Endothelial cell (in vitro differentiated cells): ENCODE measurements around the gene CAND2. TPM values are rescaled to one million over a fixed set of nuclear protein-coding genes. Genes with fewer than 3 reads are reported as not detected.

ENCODE experiments used
- DNase-seq: peaks from one replicate; pipeline ENCODE4 v3.0.0; 2021; ENCODE audit warnings: low spot score
- H3K27ac Mint-ChIP-seq: one replicate; pipeline ENCODE4 v1.8.0; 2021; ENCODE audit warnings: mixed read lengths, inconsistent platforms; ENCODE audit not compliant: unreplicated experiment
- H3K27me3 Mint-ChIP-seq: one replicate; pipeline ENCODE4 v1.8.0; 2021; ENCODE audit warnings: mild to moderate bottlenecking, moderate library complexity, mixed read lengths, inconsistent platforms; ENCODE audit not compliant: unreplicated experiment
- H3K36me3 Mint-ChIP-seq: one replicate; pipeline ENCODE4 v1.8.0; 2021; ENCODE audit warnings: mild to moderate bottlenecking, low read depth, mixed read lengths, inconsistent platforms; ENCODE audit not compliant: unreplicated experiment
- H3K4me1 Mint-ChIP-seq: one replicate; pipeline ENCODE4 v1.8.0; 2021; ENCODE audit warnings: mild to moderate bottlenecking, mixed read lengths, inconsistent platforms; ENCODE audit not compliant: unreplicated experiment
- H3K4me3 Mint-ChIP-seq: one replicate; pipeline ENCODE4 v1.8.0; 2021; ENCODE audit warnings: mild to moderate bottlenecking, mixed read lengths, inconsistent platforms; ENCODE audit not compliant: unreplicated experiment
- H3K9me3 Mint-ChIP-seq: one replicate; pipeline ENCODE4 v1.8.0; 2021; ENCODE audit warnings: mixed read lengths, inconsistent platforms; ENCODE audit not compliant: unreplicated experiment
- total RNA-seq: library from RNA; stranded (reverse); fragmentation: NEBNext Ultra II Directional; extraction: Animal tissue kit (Norgen Biotek cat#: 25700); gene quantifications from one replicate; pipeline ENCODE4 v1.2.1, GENCODE V29; 2021; ENCODE audit not compliant: unreplicated experiment
- TF ChIP-seq, protein P1 (sequence below): fragments of 200-600 bp; sonication (generic); IDR thresholded peaks from one replicate; pipeline ENCODE4 v1.5.0; 2021; ENCODE audit warnings: antibody characterized with exemption; ENCODE audit not compliant: unreplicated experiment

The CAND2 gene
- total RNA-seq, 1 donor from 2014 or later = 1.8 TPM

DNA sequence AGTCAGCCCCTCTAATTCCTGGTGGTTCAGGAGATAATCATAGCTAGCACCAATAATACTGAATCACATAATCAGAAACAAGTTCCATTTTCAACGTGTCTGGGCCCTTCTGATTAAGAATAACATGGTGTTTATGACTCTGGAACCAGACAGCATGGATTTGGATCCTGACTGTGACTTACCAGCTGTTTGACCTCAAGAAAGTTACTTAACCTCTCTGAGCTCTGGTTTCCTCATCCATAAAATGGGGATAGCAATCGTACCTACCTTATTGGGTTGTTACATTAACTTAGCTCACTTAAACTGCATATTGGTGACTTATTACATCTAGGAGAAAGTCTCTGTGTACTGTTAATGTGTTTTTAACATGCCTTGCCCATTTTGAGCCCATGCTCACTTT lies 26.7 kb upstream of the CAND2 start:
- H3K4me1 Mint-ChIP-seq = peaks cover 16% of the 10 kb centered on the region
- TF ChIP-seq, protein P1, sequence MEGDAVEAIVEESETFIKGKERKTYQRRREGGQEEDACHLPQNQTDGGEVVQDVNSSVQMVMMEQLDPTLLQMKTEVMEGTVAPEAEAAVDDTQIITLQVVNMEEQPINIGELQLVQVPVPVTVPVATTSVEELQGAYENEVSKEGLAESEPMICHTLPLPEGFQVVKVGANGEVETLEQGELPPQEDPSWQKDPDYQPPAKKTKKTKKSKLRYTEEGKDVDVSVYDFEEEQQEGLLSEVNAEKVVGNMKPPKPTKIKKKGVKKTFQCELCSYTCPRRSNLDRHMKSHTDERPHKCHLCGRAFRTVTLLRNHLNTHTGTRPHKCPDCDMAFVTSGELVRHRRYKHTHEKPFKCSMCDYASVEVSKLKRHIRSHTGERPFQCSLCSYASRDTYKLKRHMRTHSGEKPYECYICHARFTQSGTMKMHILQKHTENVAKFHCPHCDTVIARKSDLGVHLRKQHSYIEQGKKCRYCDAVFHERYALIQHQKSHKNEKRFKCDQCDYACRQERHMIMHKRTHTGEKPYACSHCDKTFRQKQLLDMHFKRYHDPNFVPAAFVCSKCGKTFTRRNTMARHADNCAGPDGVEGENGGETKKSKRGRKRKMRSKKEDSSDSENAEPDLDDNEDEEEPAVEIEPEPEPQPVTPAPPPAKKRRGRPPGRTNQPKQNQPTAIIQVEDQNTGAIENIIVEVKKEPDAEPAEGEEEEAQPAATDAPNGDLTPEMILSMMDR = no peak
- peaks cover 8% of the 10 kb centered on the region for H3K9me3 Mint-ChIP-seq
- peaks cover 6% of the 10 kb centered on the region for H3K27me3 Mint-ChIP-seq
- no peaks in the 10 kb centered on the region for H3K36me3 Mint-ChIP-seq
- DNase-seq = no peak
- H3K4me3 Mint-ChIP-seq = no peak overlapping the region
- no peak overlapping the region for H3K27ac Mint-ChIP-seq

DNA sequence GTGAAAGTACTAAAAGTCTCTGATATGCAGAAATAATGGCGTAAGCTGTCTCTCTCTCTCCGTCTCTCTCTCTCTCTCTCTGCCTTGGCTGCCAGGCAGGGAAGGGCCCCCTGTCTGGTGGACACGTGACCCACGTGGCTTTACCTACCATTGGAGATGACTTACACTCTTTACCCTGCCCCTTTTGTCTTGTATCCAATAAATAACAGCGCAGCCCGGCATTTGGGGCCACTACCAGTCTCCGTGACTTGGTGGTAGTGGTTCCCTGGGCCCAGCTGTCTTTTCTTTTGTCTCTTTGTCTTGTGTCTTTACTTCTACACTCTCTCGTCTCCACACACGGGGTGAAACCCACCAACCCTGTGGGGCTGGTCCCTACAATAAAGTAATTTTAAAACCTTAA lies 25.2 kb upstream of the CAND2 start:
- no peak overlapping the region for H3K4me3 Mint-ChIP-seq
- TF ChIP-seq, protein P1 = no peak
- peaks cover 8% of the 10 kb centered on the region for H3K9me3 Mint-ChIP-seq
- no peak for DNase-seq
- H3K27ac Mint-ChIP-seq = no peak overlapping the region
- peaks cover 6% of the 10 kb centered on the region for H3K27me3 Mint-ChIP-seq
- H3K4me1 Mint-ChIP-seq = peaks cover 16% of the 10 kb centered on the region
- H3K36me3 Mint-ChIP-seq = no peaks in the 10 kb centered on the region

- Mint-ChIP-seq H3K27me3 (peaks cover 6% of the 10 kb centered on the region), H3K4me1 (peaks cover 16% of the 10 kb centered on the region), H3K27ac (no peak overlapping the region), H3K36me3 (no peaks in the 10 kb centered on the region), H3K9me3 (peaks cover 8% of the 10 kb centered on the region), H3K4me3 (no peak overlapping the region)
- DNase-seq = no peak
- TF ChIP-seq, protein P1 = no peak
Observed at GRCh38 chr3:12772462-12772861, 24.0 kb upstream of the CAND2 start.

DNA sequence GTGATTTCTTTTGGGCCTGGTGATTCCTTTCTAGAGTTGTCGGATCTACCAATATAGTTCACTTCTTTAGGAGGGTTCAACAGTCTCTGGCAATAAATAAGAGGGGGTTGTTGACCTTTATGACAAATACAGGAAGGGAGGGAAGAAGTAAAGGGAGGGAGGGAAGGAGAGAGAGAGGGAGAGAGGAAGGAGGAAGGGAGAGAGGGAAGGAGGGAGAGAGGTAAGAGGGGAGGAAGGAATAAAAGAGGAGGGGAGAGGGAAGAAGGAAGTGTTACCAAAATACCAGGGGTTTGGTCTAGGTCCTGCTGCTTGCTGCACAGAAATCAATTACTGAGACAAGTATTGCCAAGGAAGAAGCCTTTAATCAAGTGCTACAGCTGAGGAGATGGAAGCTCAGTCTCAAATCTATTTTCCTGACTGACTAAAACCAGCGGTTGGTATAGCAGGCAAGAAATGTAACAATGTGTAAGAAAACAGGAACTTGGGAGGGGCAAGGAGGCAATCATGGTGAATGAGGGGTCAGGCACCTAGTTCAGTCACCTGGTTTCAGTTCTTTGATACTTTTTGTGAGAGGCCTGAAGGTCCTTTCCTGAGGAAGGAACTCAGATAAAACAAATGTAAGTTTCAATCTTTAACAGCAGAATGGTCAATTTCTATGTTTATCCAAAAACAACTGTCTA lies 23.3 kb upstream of the CAND2 start:
- Mint-ChIP-seq H3K4me1 (peaks cover 16% of the 10 kb centered on the region), H3K9me3 (peaks cover 8% of the 10 kb centered on the region), H3K4me3 (no peak overlapping the region), H3K27ac (no peak overlapping the region), H3K36me3 (no peaks in the 10 kb centered on the region), H3K27me3 (peaks cover 6% of the 10 kb centered on the region)
- no peak for DNase-seq
- TF ChIP-seq, protein P1 = no peak

DNA sequence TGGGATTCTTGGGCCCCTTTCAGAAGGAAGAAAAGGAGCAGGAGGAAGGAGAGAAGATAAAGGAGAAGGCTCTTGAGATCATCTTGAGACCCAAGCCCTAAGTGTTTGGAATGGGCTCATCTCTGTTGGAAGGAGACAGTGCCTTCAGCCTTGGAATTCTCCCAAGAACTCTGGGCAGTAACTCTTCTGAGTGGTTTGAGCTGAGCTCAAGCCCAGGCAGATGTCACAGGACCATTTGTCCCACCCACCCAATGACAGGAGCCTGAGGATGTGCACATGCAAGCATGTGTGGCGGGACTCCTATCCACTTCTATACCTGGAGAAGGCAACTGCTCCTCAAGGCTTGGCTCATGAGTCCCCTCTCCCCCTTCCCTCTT lies 22.8 kb upstream of the CAND2 start:
- no peak for DNase-seq
- H3K4me3 Mint-ChIP-seq = no peak overlapping the region
- peaks cover 8% of the 10 kb centered on the region for H3K9me3 Mint-ChIP-seq
- H3K36me3 Mint-ChIP-seq = no peaks in the 10 kb centered on the region
- H3K4me1 Mint-ChIP-seq = peaks cover 16% of the 10 kb centered on the region
- TF ChIP-seq, protein P1 = no peak
- peaks cover 6% of the 10 kb centered on the region for H3K27me3 Mint-ChIP-seq
- no peak overlapping the region for H3K27ac Mint-ChIP-seq
